ENCODE results near the gene DQX1.

- TF ChIP-seq POLR2A (IDR thresholded peaks at IDR 0.05) (no peak), CTCF (IDR thresholded peaks at IDR 0.05) (no peak)
These were observed 16.9 kb upstream of the DQX1 start for GRCh38 chr2:74542978-74543377.
